ENCODE results near the gene KIAA1328. TPM values are rescaled to one million over a fixed set of nuclear protein-coding genes. Genes with fewer than 3 reads are reported as not detected.

Gene KIAA1328
- polyA plus RNA-seq, 1 of the 3 experiments (the other 2 are of a cell fraction) = 2.6 TPM

GRCh38 chr18:37258131-37258530, 429.2 kb downstream of the KIAA1328 start:
- POLR2A ChIA-PET = no interaction called here
- WGBS (ENCODE audit: low lambda C conversion rate) = 42% methylated on average over 9 of the region's 9 CpGs
- no peaks in the 10 kb centered on the region for H4K20me1 ChIP-seq (ENCODE audit: insufficient read depth)
- H3K27me3 ChIP-seq (ENCODE audit: insufficient read depth) = no peaks in the 10 kb centered on the region; the same call in 1 of the 2 replicates
- H3K4me1 ChIP-seq (ENCODE audit: control insufficient read depth in 1 of 2, insufficient read depth in 2 of 2, low read depth in 1 of 2, low read length in 1 of 2) = peaks cover 0 to 17% of the 10 kb centered on the region in 2 experiments; a peak in 1 of 4 replicates
- H3K36me3 ChIP-seq (replicated peaks in 1 of 2; ENCODE audit: control insufficient read depth in 1 of 2, insufficient read depth in 2 of 2, low read length in 1 of 2) = no peaks in the 10 kb centered on the region
- H2AFZ ChIP-seq (ENCODE audit: low read depth) = no peak overlapping the region
- H3K79me2 ChIP-seq (ENCODE audit: insufficient read depth) = no peaks in the 10 kb centered on the region
- no peak for TF ChIP-seq GABPA (IDR thresholded peaks at IDR 0.05; ENCODE audit: low read depth)
- TF ChIP-seq MXI1 (IDR thresholded peaks at IDR 0.05; ENCODE audit: low read depth, low read length) = no peak
- TF ChIP-seq TCF12 (IDR thresholded peaks at IDR 0.05) = no peak
- no peak for TF ChIP-seq YY1 (IDR thresholded peaks at IDR 0.05; ENCODE audit: low read depth)
- TF ChIP-seq SMC3 (IDR thresholded peaks at IDR 0.05; ENCODE audit: low read depth, low read length) = no peak
- no peak for TF ChIP-seq MAX (IDR thresholded peaks at IDR 0.05; ENCODE audit: low read depth)
- no peak for TF ChIP-seq GATA2 (CRISPR knock-in tag; IDR thresholded peaks at IDR 0.05)
- H3K27ac ChIP-seq (ENCODE audit: low read depth in 2 of 2, low read length in 1 of 2) = no peak overlapping the region
- CTCF ChIA-PET = interaction anchor here (1.0 to 1.5 kb wide), 2 partner anchors 21 to 78 kb away, joined by 3 to 5 read pairs; no protein-coding TSS in a partner anchor
- no peak for DNase-seq
- no peak overlapping the region for H3K4me2 ChIP-seq
- no peak overlapping the region for H3K4me3 ChIP-seq (ENCODE audit: low read depth in 2 of 2, low read length in 1 of 2)
- H3F3A ChIP-seq (replicated peaks; ENCODE audit: insufficient read depth) = no peaks in the 10 kb centered on the region
- H3K9me3 ChIP-seq = no peaks in the 10 kb centered on the region
- no peak overlapping the region for H3K9ac ChIP-seq
- no peaks in the 10 kb centered on the region for H3K9me2 ChIP-seq

DNA sequence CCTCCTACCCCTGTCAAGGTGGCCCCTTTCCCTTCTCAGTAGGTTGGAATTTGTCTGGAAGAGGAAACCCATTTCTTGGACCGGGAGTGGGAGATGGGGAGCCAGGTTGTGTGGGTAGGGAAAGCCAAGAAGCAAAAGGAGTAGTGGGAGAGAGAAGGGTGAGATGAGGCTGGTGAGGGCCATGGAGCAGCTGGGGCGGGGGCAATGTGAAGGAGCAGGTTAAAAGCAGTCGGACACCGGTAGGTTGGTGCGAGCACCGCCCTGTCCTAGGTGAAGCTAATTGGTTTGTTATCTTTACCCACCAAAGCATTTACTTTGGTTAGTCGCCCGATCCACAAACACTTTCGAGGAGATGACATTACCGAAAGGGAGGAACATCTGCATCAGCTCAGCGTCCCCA, 429.9 kb downstream of the KIAA1328 start:
- DNase-seq = no peak
- Histone ChIP-seq H3K4me3 (ENCODE audit: low read depth in 2 of 2, low read length in 1 of 2) (no peak overlapping the region), H4K20me1 (ENCODE audit: insufficient read depth) (no peaks in the 10 kb centered on the region), H3K79me2 (ENCODE audit: insufficient read depth) (no peaks in the 10 kb centered on the region), H3K9ac (no peak overlapping the region), H3K4me1 (ENCODE audit: control insufficient read depth in 1 of 2, insufficient read depth in 2 of 2, low read depth in 1 of 2, low read length in 1 of 2) (peaks cover 0 to 17% of the 10 kb centered on the region in 2 experiments; a peak in 1 of 4 replicates), H2AFZ (ENCODE audit: low read depth) (no peak overlapping the region), H3K27ac (ENCODE audit: low read depth in 2 of 2, low read length in 1 of 2) (no peak overlapping the region), H3F3A (replicated peaks; ENCODE audit: insufficient read depth) (no peaks in the 10 kb centered on the region), H3K9me3 (no peaks in the 10 kb centered on the region), H3K36me3 (replicated peaks in 1 of 2; ENCODE audit: control insufficient read depth in 1 of 2, insufficient read depth in 2 of 2, low read length in 1 of 2) (no peaks in the 10 kb centered on the region), H3K4me2 (no peak overlapping the region), H3K27me3 (ENCODE audit: insufficient read depth) (no peaks in the 10 kb centered on the region; the same call in 1 of the 2 replicates), H3K9me2 (no peaks in the 10 kb centered on the region)
- ChIA-PET CTCF (no interaction called here), POLR2A (no interaction called here)
- TF ChIP-seq USF1 (IDR thresholded peaks at IDR 0.05; ENCODE audit: borderline replicate concordance, low read depth) (no peak), TCF12 (IDR thresholded peaks at IDR 0.05) (no peak), MEF2A (IDR thresholded peaks at IDR 0.05; ENCODE audit: borderline replicate concordance, low read depth) (no peak), NFIC (IDR thresholded peaks at IDR 0.05; ENCODE audit: borderline replicate concordance) (no peak), RAD21 (IDR thresholded peaks at IDR 0.05; ENCODE audit: low read length) (no peak), SIN3A (IDR thresholded peaks at IDR 0.05; ENCODE audit: borderline replicate concordance, low read depth, low read length) (no peak), MAX (IDR thresholded peaks at IDR 0.05; ENCODE audit: low read depth) (no peak), POLR2AphosphoS5 (IDR thresholded peaks at IDR 0.05; ENCODE audit: low read depth, low read length) (no peak), MXI1 (IDR thresholded peaks at IDR 0.05; ENCODE audit: low read depth, low read length) (no peak), RCOR1 (IDR thresholded peaks at IDR 0.05; ENCODE audit: low read length) (no peak), FOSL2 (IDR thresholded peaks at IDR 0.05; ENCODE audit: borderline replicate concordance, low read depth) (no peak), NRF1 (IDR thresholded peaks at IDR 0.05; ENCODE audit: low read depth, low read length) (no peak), EZH2phosphoT487 (IDR thresholded peaks at IDR 0.05; ENCODE audit: borderline replicate concordance, low read depth) (no peak), IRF3 (IDR thresholded peaks at IDR 0.05; ENCODE audit: low read depth, low read length) (no peak)
- TF ChIP-seq, protein P1, sequence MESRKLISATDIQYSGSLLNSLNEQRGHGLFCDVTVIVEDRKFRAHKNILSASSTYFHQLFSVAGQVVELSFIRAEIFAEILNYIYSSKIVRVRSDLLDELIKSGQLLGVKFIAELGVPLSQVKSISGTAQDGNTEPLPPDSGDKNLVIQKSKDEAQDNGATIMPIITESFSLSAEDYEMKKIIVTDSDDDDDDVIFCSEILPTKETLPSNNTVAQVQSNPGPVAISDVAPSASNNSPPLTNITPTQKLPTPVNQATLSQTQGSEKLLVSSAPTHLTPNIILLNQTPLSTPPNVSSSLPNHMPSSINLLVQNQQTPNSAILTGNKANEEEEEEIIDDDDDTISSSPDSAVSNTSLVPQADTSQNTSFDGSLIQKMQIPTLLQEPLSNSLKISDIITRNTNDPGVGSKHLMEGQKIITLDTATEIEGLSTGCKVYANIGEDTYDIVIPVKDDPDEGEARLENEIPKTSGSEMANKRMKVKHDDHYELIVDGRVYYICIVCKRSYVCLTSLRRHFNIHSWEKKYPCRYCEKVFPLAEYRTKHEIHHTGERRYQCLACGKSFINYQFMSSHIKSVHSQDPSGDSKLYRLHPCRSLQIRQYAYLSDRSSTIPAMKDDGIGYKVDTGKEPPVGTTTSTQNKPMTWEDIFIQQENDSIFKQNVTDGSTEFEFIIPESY (IDR thresholded peaks at IDR 0.05; ENCODE audit: borderline replicate concordance, low read depth) = no peak
- WGBS (ENCODE audit: low lambda C conversion rate) = 60% methylated on average over 11 of the region's 11 CpGs

Data from SK-N-SH (cell line).